Measurements from ENCODE around the gene SLC9A2.

GRCh38 chr2:102718387-102719316 is 99.3 kb downstream of the SLC9A2 start:
- TF ChIP-seq ZNF281 (CRISPR knock-in tag; IDR thresholded peaks at IDR 0.05; ENCODE audit: borderline replicate concordance), result no peak
- no peak for TF ChIP-seq CTCF (CRISPR knock-in tag; IDR thresholded peaks at IDR 0.05)
- no peak for TF ChIP-seq POLR2AphosphoS5 (IDR thresholded peaks at IDR 0.05; ENCODE audit: low read depth, low read length)

Data from HepG2 (cell line).